HEK293T (cell line): ENCODE data around the gene MAP2K5.

Experiments
- CTCF ChIA-PET: fragments of 350-600 bp; formaldehyde crosslinking; extraction: SDS; loops from one replicate; lab custom pipeline; 2021; ENCODE audit warnings: antibody characterized with exemption, inconsistent platforms; lab: Yijun Ruan, JAX
- POLR2A ChIA-PET: fragments of 350-600 bp; formaldehyde crosslinking; extraction: SDS; loops from one replicate; lab custom pipeline; 2020; ENCODE audit warnings: antibody characterized with exemption, inconsistent platforms; lab: Yijun Ruan, JAX
- DNase-seq: peaks from one replicate; pipeline ENCODE4 v3.0.0; 2012; ENCODE audit warnings: mixed read lengths; ENCODE audit errors: extremely low spot score
- ARNT ChIP-seq: fragments of 450-650 bp; IDR thresholded peaks from 2 replicates; pipeline ENCODE4 v1.6.1; 2017; ENCODE audit warnings: mild to moderate bottlenecking
- BHLHE40 ChIP-seq: fragments of 450-650 bp; IDR thresholded peaks from 2 replicates; pipeline ENCODE4 v1.6.1; 2016; ENCODE audit warnings: mild to moderate bottlenecking, moderate library complexity, borderline replicate concordance
- CTBP1 ChIP-seq: fragments of 450-650 bp; IDR thresholded peaks from 2 replicates; pipeline ENCODE4 v1.6.1; 2016; ENCODE audit warnings: borderline replicate concordance
- ELF4 ChIP-seq: fragments of 450-650 bp; IDR thresholded peaks from 2 replicates; pipeline ENCODE4 v1.6.1; 2017; ENCODE audit warnings: antibody characterized with exemption
- FOXA1 ChIP-seq: fragments of 450-650 bp; IDR thresholded peaks from 2 replicates; pipeline ENCODE4 v1.6.1; 2016; ENCODE audit warnings: mild to moderate bottlenecking
- FOXK2 ChIP-seq: fragments of 450-650 bp; IDR thresholded peaks from 2 replicates; pipeline ENCODE4 v1.6.1; 2016; ENCODE audit warnings: mild to moderate bottlenecking
- FOXM1 ChIP-seq: fragments of 450-650 bp; IDR thresholded peaks from 2 replicates; pipeline ENCODE4 v1.6.1; 2017; ENCODE audit warnings: mild to moderate bottlenecking, borderline replicate concordance
- HDGF ChIP-seq: fragments of 450-650 bp; IDR thresholded peaks from 2 replicates; pipeline ENCODE4 v1.6.1; 2017; ENCODE audit warnings: antibody characterized with exemption, borderline replicate concordance
- L3MBTL2 ChIP-seq: fragments of 450-650 bp; conservative IDR thresholded peaks from 2 replicates; pipeline ENCODE4 v1.6.1; 2016; ENCODE audit warnings: mild to moderate bottlenecking
- LEF1 ChIP-seq: fragments of 450-650 bp; IDR thresholded peaks from 2 replicates; pipeline ENCODE4 v1.6.1; 2017; ENCODE audit warnings: mild to moderate bottlenecking, borderline replicate concordance
- NFRKB ChIP-seq: fragments of 450-650 bp; IDR thresholded peaks from 2 replicates; pipeline ENCODE4 v1.6.1; 2016; ENCODE audit warnings: mild to moderate bottlenecking, moderate library complexity
- PKNOX1 ChIP-seq: fragments of 450-650 bp; IDR thresholded peaks from 2 replicates; pipeline ENCODE4 v1.6.1; 2016
- SP1 ChIP-seq: fragments of 450-650 bp; IDR thresholded peaks from 2 replicates; pipeline ENCODE4 v1.6.1; 2017
- SUZ12 ChIP-seq: fragments of 450-650 bp; IDR thresholded peaks from 2 replicates; pipeline ENCODE4 v1.6.1; 2016; ENCODE audit warnings: mild to moderate bottlenecking
- TARDBP ChIP-seq: fragments of 450-650 bp; IDR thresholded peaks from 2 replicates; pipeline ENCODE4 v1.6.1; 2016
- ZNF384 ChIP-seq: fragments of 450-650 bp; IDR thresholded peaks from 2 replicates; pipeline ENCODE4 v1.6.1; 2016

The MAP2K5 gene

GRCh38 chr15:67849538-67849937 lies 307.0 kb downstream of the MAP2K5 start:
- DNase-seq: no peak
- POLR2A ChIA-PET: no interaction called here
- TF ChIP-seq FOXM1 (no peak), BHLHE40 (no peak), HDGF (no peak), TARDBP (no peak), CTBP1 (no peak), LEF1 (no peak), ARNT (no peak), FOXA1 (no peak), ZNF384 (no peak), FOXK2 (no peak), SP1 (no peak), ELF4 (no peak), L3MBTL2 (no peak), SUZ12 (no peak), NFRKB (no peak), PKNOX1 (no peak)

GRCh38 chr15:67850336-67850735 lies 307.8 kb downstream of the MAP2K5 start:
- ChIA-PET CTCF (no interaction called here), POLR2A (interaction anchor here (1.3 kb wide), 1 partner anchor 10 kb away, joined by 3 read pairs; no protein-coding TSS in a partner anchor)
- no peak for DNase-seq
- TF ChIP-seq BHLHE40 (no peak), TARDBP (no peak)

More at GRCh38 chr15:67849538-67849937, 307.0 kb downstream of the MAP2K5 start:
- CTCF ChIA-PET: no interaction called here

- no peak for TF ChIP-seq SUZ12
- no peak for TF ChIP-seq ARNT
- no peak for TF ChIP-seq PKNOX1
- TF ChIP-seq L3MBTL2: no peak
- peak; percentile 64 for TF ChIP-seq ZNF384
- no peak for TF ChIP-seq NFRKB
- TF ChIP-seq TARDBP: no peak
- no peak for TF ChIP-seq BHLHE40
- no peak for DNase-seq
- ChIA-PET CTCF (no interaction called here), POLR2A (interaction anchor here (1.3 kb wide), 1 partner anchor 10 kb away, joined by 3 read pairs; no protein-coding TSS in a partner anchor)
Observed at GRCh38 chr15:67850994-67851571, 308.6 kb downstream of the MAP2K5 start.

- no peak for TF ChIP-seq NFRKB
- no peak for TF ChIP-seq LEF1
- TF ChIP-seq TARDBP: no peak
- TF ChIP-seq BHLHE40: no peak
- no peak for TF ChIP-seq ZNF384
- no peak for TF ChIP-seq CTBP1
- no peak for TF ChIP-seq L3MBTL2
- TF ChIP-seq FOXA1: no peak
- TF ChIP-seq SUZ12: no peak
- TF ChIP-seq PKNOX1: no peak
- ChIA-PET POLR2A (interaction anchor here (0.5 kb wide), 1 partner anchor 919 kb away, joined by 3 read pairs; no protein-coding TSS in a partner anchor), CTCF (no interaction called here)
- no peak for DNase-seq
Observed at GRCh38 chr15:67852418-67852817, 309.9 kb downstream of the MAP2K5 start.

GRCh38 chr15:67853454-67853853 lies 311.0 kb downstream of the MAP2K5 start:
- DNase-seq: no peak
- POLR2A ChIA-PET: no interaction called here
- TF ChIP-seq PKNOX1: no peak
- TF ChIP-seq ZNF384: no peak
- no peak for TF ChIP-seq ELF4
- no peak for TF ChIP-seq LEF1
- TF ChIP-seq TARDBP: no peak
- no peak for TF ChIP-seq SUZ12
- no peak for TF ChIP-seq HDGF
- TF ChIP-seq NFRKB: no peak
- no peak for TF ChIP-seq CTBP1
- no peak for TF ChIP-seq BHLHE40
- no peak for TF ChIP-seq ARNT
- no peak for TF ChIP-seq L3MBTL2
- TF ChIP-seq FOXM1: no peak
- TF ChIP-seq FOXK2: no peak
- no peak for TF ChIP-seq FOXA1
- no peak for TF ChIP-seq SP1
- CTCF ChIA-PET: interaction anchor here (0.7 kb wide), 1 partner anchor 340 kb away, joined by 5 read pairs; no protein-coding TSS in a partner anchor

- POLR2A ChIA-PET: no interaction called here
- CTCF ChIA-PET: interaction anchor here (0.7 kb wide), 1 partner anchor 341 kb away, joined by 12 read pairs; no protein-coding TSS in a partner anchor
- DNase-seq: no peak
- no peak for TF ChIP-seq NFRKB
- TF ChIP-seq SP1: no peak
Observed at GRCh38 chr15:67854358-67854757, 311.9 kb downstream of the MAP2K5 start.
